GM23338 (cell line): ENCODE data around the gene BCL2L14. TPM values are rescaled to one million over a fixed set of nuclear protein-coding genes. Genes with fewer than 3 reads are reported as not detected.

ENCODE experiments used
- ATAC-seq: fragments of 200-7000 bp; cut with Tn5 transposase; 3 replicates; pipeline ENCODE4 v1.9.1; 2020
- DNase-seq: peaks from one replicate; pipeline ENCODE4 v3.0.0-alpha.2; 2015; ENCODE audit warnings: low spot score
- H2AFZ ChIP-seq: fragments of 200-600 bp; sonication (generic); 2 replicates; pipeline ENCODE4 v1.8.0; 2016; ENCODE audit warnings: antibody characterized with exemption, mild to moderate bottlenecking, moderate library complexity
- H3F3A ChIP-seq: fragments of 200-600 bp; sonication (generic); replicated peaks from 2 replicates; pipeline ENCODE4 v1.8.0; 2017; ENCODE audit warnings: antibody characterized with exemption, mixed run types, low read depth
- H3K27ac ChIP-seq: fragments of 200-600 bp; sonication (generic); 2 replicates; pipeline ENCODE4 v1.6.1; 2016; ENCODE audit warnings: low read depth
- H3K27me3 ChIP-seq: fragments of 200-600 bp; sonication (generic); 2 replicates; pipeline ENCODE4 v1.8.0; 2016; ENCODE audit warnings: mild to moderate bottlenecking, mixed run types, moderate library complexity; ENCODE audit not compliant: insufficient read depth
- H3K36me3 ChIP-seq: fragments of 200-600 bp; sonication (generic); 2 replicates; pipeline ENCODE4 v1.8.0; 2016; ENCODE audit warnings: mild to moderate bottlenecking; ENCODE audit not compliant: insufficient read depth
- H3K4me1 ChIP-seq: fragments of 200-600 bp; sonication (generic); 2 replicates; pipeline ENCODE4 v1.8.0; 2016; ENCODE audit warnings: mild to moderate bottlenecking, moderate library complexity; ENCODE audit not compliant: insufficient read depth
- H3K4me2 ChIP-seq: fragments of 200-600 bp; sonication (generic); 2 replicates; pipeline ENCODE4 v1.7.1; 2017; ENCODE audit warnings: mixed run types
- H3K4me3 ChIP-seq: fragments of 200-600 bp; sonication (generic); 2 replicates; pipeline ENCODE4 v1.6.1; 2016; ENCODE audit warnings: mixed run types
- H3K79me2 ChIP-seq: fragments of 200-600 bp; sonication (generic); replicated peaks from 2 replicates; pipeline ENCODE4 v1.8.0; 2017; ENCODE audit warnings: mild to moderate bottlenecking; ENCODE audit not compliant: insufficient read depth
- H3K9me2 ChIP-seq: fragments of 200-600 bp; sonication (generic); 2 replicates; pipeline ENCODE4 v1.8.0; 2017; ENCODE audit not compliant: insufficient read depth
- H4K20me1 ChIP-seq: fragments of 200-600 bp; sonication (generic); replicated peaks from 2 replicates; pipeline ENCODE4 v1.8.0; 2017; ENCODE audit warnings: mild to moderate bottlenecking; ENCODE audit not compliant: insufficient read depth
- H3K27ac Mint-ChIP-seq: 2 replicates; pipeline ENCODE4 v1.8.0; 2020; ENCODE audit warnings: inconsistent platforms, mild to moderate bottlenecking, moderate library complexity, mixed read lengths
- H3K27me3 Mint-ChIP-seq: 3 replicates; pipeline ENCODE4 v1.8.0; 2022; ENCODE audit warnings: low read depth, mild to moderate bottlenecking, moderate library complexity, mixed read lengths, inconsistent platforms; ENCODE audit not compliant: insufficient read depth, poor library complexity
- H3K36me3 Mint-ChIP-seq: 3 replicates; pipeline ENCODE4 v1.8.0; 2021; ENCODE audit warnings: low read depth, mild to moderate bottlenecking, inconsistent platforms, moderate library complexity, mixed read lengths
- H3K4me1 Mint-ChIP-seq: 3 replicates; pipeline ENCODE4 v1.8.0; 2020; ENCODE audit warnings: mild to moderate bottlenecking, inconsistent platforms, mixed read lengths
- H3K4me3 Mint-ChIP-seq: 3 replicates; pipeline ENCODE4 v1.8.0; 2021; ENCODE audit warnings: moderate library complexity, mild to moderate bottlenecking, inconsistent platforms, mixed read lengths
- H3K9me3 Mint-ChIP-seq: 3 replicates; pipeline ENCODE4 v1.8.0; 2020; ENCODE audit warnings: moderate library complexity, mild to moderate bottlenecking, inconsistent platforms, mixed read lengths
- CREB1 ChIP-seq: fragments of 250-450 bp; sonication (Bioruptor Pico); IDR thresholded peaks from 2 replicates; pipeline ENCODE4 v1.5.0; 2020; ENCODE audit warnings: low read depth, mild to moderate bottlenecking, moderate library complexity
- ETS1 ChIP-seq: IDR thresholded peaks from 2 replicates; pipeline ENCODE4 v1.6.1; 2016; ENCODE audit warnings: antibody characterized with exemption
- NANOG ChIP-seq: IDR thresholded peaks from 2 replicates; pipeline ENCODE4 v1.6.1; 2016; ENCODE audit warnings: antibody characterized with exemption, borderline replicate concordance
- REST ChIP-seq: IDR thresholded peaks from one replicate; pipeline ENCODE4 v1.6.1; 2018; ENCODE audit warnings: antibody characterized with exemption; ENCODE audit not compliant: unreplicated experiment
- ZNF331 ChIP-seq: fragments of 250-450 bp; sonication (Bioruptor Pico); IDR thresholded peaks from 2 replicates; pipeline ENCODE4 v1.5.0; 2020; ENCODE audit warnings: low read depth, mild to moderate bottlenecking, moderate library complexity
- ZNF462 ChIP-seq: fragments of 250-450 bp; sonication (Bioruptor Pico); IDR thresholded peaks from 2 replicates; pipeline ENCODE4 v1.5.0; 2020; ENCODE audit warnings: mild to moderate bottlenecking, moderate library complexity
- polyA plus RNA-seq: library from polyadenylated mRNA; unstranded; fragments of >200 nt; fragmentation: Nextera tagmentation; extraction: Ambion mirVana; gene quantifications from 2 replicates; pipeline ENCODE4 v1.2.1, GENCODE V29; 2016
- total RNA-seq: library from RNA; depleted of rRNA; stranded (reverse); fragments of >200 nt; shearing (Covaris generic); gene quantifications from 2 replicates; pipeline ENCODE4 v1.2.3, GENCODE V29; 2014

Gene BCL2L14
- total and polyA plus RNA-seq, 2 experiments from 2014 or later = 2.1 to 2.7 TPM

- no peak for TF ChIP-seq ZNF462 (CRISPR knock-in tag)
- TF ChIP-seq CREB1 (CRISPR knock-in tag) = no peak
- no peak for TF ChIP-seq ZNF331 (CRISPR knock-in tag)
- TF ChIP-seq NANOG = no peak
These were observed 52.4 kb downstream of the BCL2L14 start (continued) for GRCh38 chr12:12123036-12123604.

GRCh38 chr12:12126551-12126950 lies 55.8 kb downstream of the BCL2L14 start:
- no peak for TF ChIP-seq ETS1
- TF ChIP-seq REST = no peak
- Histone ChIP-seq H3K79me2 (no peaks in the 10 kb centered on the region), H3F3A (no peaks in the 10 kb centered on the region), H3K4me3 (no peak overlapping the region), H2AFZ (no peak overlapping the region), H4K20me1 (no peaks in the 10 kb centered on the region; the same call in 1 of the 2 replicates), H3K4me2 (no peak overlapping the region), H3K27ac (no peak overlapping the region), H3K27me3 (no peaks in the 10 kb centered on the region), H3K9me2 (no peaks in the 10 kb centered on the region), H3K4me1 (no peaks in the 10 kb centered on the region), H3K36me3 (peaks cover 32% of the 10 kb centered on the region)
- H3K27ac Mint-ChIP-seq = no peak overlapping the region
- H3K36me3 Mint-ChIP-seq = peaks cover 73% of the 10 kb centered on the region
- H3K9me3 Mint-ChIP-seq = no peaks in the 10 kb centered on the region
- no peaks in the 10 kb centered on the region for H3K4me1 Mint-ChIP-seq
- ATAC-seq (no peak), DNase-seq (no peak)
- no peaks in the 10 kb centered on the region for H3K27me3 Mint-ChIP-seq
- H3K4me3 Mint-ChIP-seq = no peak overlapping the region
